ENCODE data around the gene TMEM140.

- TF ChIP-seq CTCF (IDR thresholded peaks at IDR 0.05), result no peak
- TF ChIP-seq POLR2A (IDR thresholded peaks at IDR 0.05), result no peak
Observed at GRCh38 chr7:135183478-135183877, 35.6 kb downstream of the TMEM140 start.

All from gastroesophageal sphincter (tissue), 3 donors.